GM12892 (cell line): ENCODE data around the gene NOL4.

Experiments used
- POLR2A ChIP-seq: IDR thresholded peaks from 2 replicates; pipeline ENCODE4 v1.6.1; 2011; ENCODE audit warnings: low read depth, low read length, control low read depth
- POLR2AphosphoS5 ChIP-seq: IDR thresholded peaks from 2 replicates; pipeline ENCODE4 v1.6.1; 2011; ENCODE audit warnings: low read depth, low read length, control low read depth
- TAF1 ChIP-seq: IDR thresholded peaks from 2 replicates; pipeline ENCODE4 v1.6.1; 2011; ENCODE audit warnings: low read depth, mild to moderate bottlenecking, control low read depth, low read length, borderline replicate concordance

DNA sequence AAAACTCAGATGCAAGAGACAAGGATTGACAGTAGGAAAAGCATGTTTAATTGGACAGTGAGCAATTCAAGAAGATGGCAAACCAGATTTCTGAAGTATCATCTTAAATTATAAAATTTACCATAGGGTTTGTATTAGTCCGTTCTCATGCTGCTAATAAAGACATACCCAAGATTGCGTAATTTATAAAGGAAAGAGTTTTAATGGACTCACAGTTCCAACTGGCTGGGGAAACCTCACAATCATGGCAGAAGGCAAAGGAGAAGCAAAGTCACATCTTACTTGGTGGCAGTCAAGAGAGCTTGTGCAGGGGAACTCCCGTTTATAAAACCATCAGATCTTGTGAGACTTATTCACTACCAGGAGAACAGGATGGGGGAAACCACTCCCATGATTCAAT, 24.0 kb upstream of the NOL4 start:
- TF ChIP-seq POLR2A, result no peak
- TF ChIP-seq POLR2AphosphoS5, result no peak
- no peak for TF ChIP-seq TAF1
